Endodermal cell (in vitro differentiated cells): ENCODE data around the gene TRIM62. TPM values are rescaled to one million over a fixed set of nuclear protein-coding genes. Genes with fewer than 3 reads are reported as not detected.

Experiments used
- DNase-seq: peaks from one replicate; pipeline ENCODE4 v3.0.0-alpha.2; 2017
- H3K27ac ChIP-seq: 2 replicates; pipeline ENCODE4 v1.5.1; 2013; ENCODE audit warnings: mild to moderate bottlenecking, low read depth, low read length, moderate library complexity
- H3K27me3 ChIP-seq: 2 replicates; pipeline ENCODE4 v1.6.1; 2013; ENCODE audit warnings: mild to moderate bottlenecking, low read length, moderate library complexity; ENCODE audit not compliant: insufficient read depth, control insufficient read depth, poor library complexity, severe bottlenecking
- H3K36me3 ChIP-seq: 2 replicates; pipeline ENCODE4 v1.7.0; 2013; ENCODE audit warnings: mild to moderate bottlenecking, low read length, moderate library complexity; ENCODE audit not compliant: control insufficient read depth, insufficient read depth
- H3K4me1 ChIP-seq: one replicate; pipeline ENCODE4 v1.7.0; 2013; ENCODE audit warnings: low read length; ENCODE audit not compliant: control insufficient read depth, insufficient read depth
- H3K4me3 ChIP-seq: 2 replicates; pipeline ENCODE4 v1.5.1; 2013; ENCODE audit warnings: mild to moderate bottlenecking, low read length, moderate library complexity
- H3K9ac ChIP-seq: 2 replicates; pipeline ENCODE4 v1.6.1; 2013; ENCODE audit warnings: mild to moderate bottlenecking, low read length, moderate library complexity; ENCODE audit not compliant: poor library complexity, severe bottlenecking; ENCODE audit errors: extremely low read depth
- H3K9me3 ChIP-seq: 2 replicates; pipeline ENCODE4 v1.6.1; 2013; ENCODE audit warnings: mild to moderate bottlenecking, low read length, moderate library complexity; ENCODE audit not compliant: control insufficient read depth
- H3K27ac Mint-ChIP-seq: 2 replicates; pipeline ENCODE4 v1.8.0; 2020; ENCODE audit warnings: mixed read lengths
- H3K27me3 Mint-ChIP-seq: 2 replicates; pipeline ENCODE4 v1.8.0; 2021; ENCODE audit warnings: mild to moderate bottlenecking, mixed read lengths; ENCODE audit not compliant: insufficient read depth
- H3K36me3 Mint-ChIP-seq: 2 replicates; pipeline ENCODE4 v1.8.0; 2020; ENCODE audit warnings: low read depth, mixed read lengths
- H3K4me1 Mint-ChIP-seq: 2 replicates; pipeline ENCODE4 v1.8.0; 2020; ENCODE audit warnings: mixed read lengths
- H3K4me3 Mint-ChIP-seq: 2 replicates; pipeline ENCODE4 v1.8.0; 2020; ENCODE audit warnings: mild to moderate bottlenecking, moderate library complexity, mixed read lengths
- H3K9me3 Mint-ChIP-seq: 2 replicates; pipeline ENCODE4 v1.8.0; 2020; ENCODE audit warnings: mild to moderate bottlenecking, mixed read lengths
- WGBS, 2 experiments: methylation state at CpG; one replicate each; pipeline versions ENCODE4 v1.1.5 to v1.1.7; 2013; ENCODE audit warnings: missing lambda C conversion rate in 2 of 2, mixed read lengths in 1 of 2; ENCODE audit not compliant: insufficient coverage in 1 of 2, insufficient read length in 1 of 2; 5-methylcytosine and 5-hydroxymethylcytosine counted together
- total RNA-seq, 2 donors: library from RNA; stranded (reverse); fragmentation: NEBNext Ultra II Directional in 1 of 2; extraction: Animal tissue kit (Norgen Biotek cat#: 25700) in 1 of 2; gene quantifications; 2 replicates in 1 of 2; 3 replicates in 1 of 2; pipeline ENCODE4 v1.2.1, GENCODE V29; 2021
- TF ChIP-seq, protein P1 (sequence below): fragments of 200-600 bp; sonication (generic); conservative IDR thresholded peaks from 2 replicates; pipeline ENCODE4 v1.5.0; 2021; ENCODE audit warnings: antibody characterized with exemption, mild to moderate bottlenecking

Gene TRIM62
- total RNA-seq, 2 donors from 2014 or later: 5.1 to 6.0 TPM

DNA sequence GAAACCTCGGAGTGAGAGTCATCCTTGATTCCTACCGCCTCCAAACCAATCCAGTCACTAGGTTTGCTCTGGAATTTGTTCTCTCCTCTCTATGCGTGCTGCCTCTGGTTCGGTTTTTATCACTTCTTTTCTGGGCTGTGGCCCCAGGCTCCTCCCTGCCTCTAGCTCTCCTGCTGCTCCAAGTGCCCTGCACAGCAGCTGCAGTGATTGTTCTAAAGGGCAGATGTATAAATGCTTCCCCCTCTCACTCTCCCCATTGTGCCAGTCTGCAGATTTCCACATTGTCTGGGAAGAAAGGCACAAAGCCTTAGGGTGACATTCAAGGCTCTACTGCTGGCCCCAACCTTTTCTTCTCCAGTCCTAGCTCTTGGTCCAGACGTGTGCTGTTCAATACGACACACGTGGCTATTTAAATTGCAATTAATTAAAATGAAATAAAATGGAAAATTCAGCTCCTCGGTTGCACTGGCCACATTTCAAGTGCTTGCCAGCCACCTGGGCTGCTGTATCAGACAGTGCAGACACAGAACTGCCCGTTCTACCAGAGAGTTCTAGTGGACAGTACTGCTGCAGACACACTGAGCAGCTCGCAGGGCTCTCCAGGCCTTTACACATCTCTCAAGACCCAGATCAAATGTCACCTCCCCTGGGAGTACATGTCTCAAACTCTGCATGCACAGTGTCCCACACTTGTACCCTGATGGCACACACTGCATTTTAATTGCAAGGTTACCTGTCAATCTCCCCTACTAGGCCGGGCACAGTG is 12.4 kb downstream of the TRIM62 start:
- H3K27ac Mint-ChIP-seq: no peak overlapping the region
- 64 to 79% methylated on average over 7 to 11 of the region's 11 CpGs for WGBS, 2 experiments
- H3K4me3 Mint-ChIP-seq: no peak overlapping the region
- peaks cover 5% of the 10 kb centered on the region for H3K4me1 Mint-ChIP-seq
- Histone ChIP-seq H3K4me3 (no peak overlapping the region), H3K27me3 (no peaks in the 10 kb centered on the region), H3K9ac (no peak overlapping the region), H3K27ac (peak overlapping the region; percentile 83), H3K36me3 (no peaks in the 10 kb centered on the region), H3K4me1 (no peaks in the 10 kb centered on the region), H3K9me3 (no peaks in the 10 kb centered on the region)
- peaks cover 7% of the 10 kb centered on the region for H3K36me3 Mint-ChIP-seq
- no peak for DNase-seq
- peaks cover 4% of the 10 kb centered on the region for H3K27me3 Mint-ChIP-seq
- H3K9me3 Mint-ChIP-seq: peaks cover 6% of the 10 kb centered on the region
- TF ChIP-seq, protein P1, sequence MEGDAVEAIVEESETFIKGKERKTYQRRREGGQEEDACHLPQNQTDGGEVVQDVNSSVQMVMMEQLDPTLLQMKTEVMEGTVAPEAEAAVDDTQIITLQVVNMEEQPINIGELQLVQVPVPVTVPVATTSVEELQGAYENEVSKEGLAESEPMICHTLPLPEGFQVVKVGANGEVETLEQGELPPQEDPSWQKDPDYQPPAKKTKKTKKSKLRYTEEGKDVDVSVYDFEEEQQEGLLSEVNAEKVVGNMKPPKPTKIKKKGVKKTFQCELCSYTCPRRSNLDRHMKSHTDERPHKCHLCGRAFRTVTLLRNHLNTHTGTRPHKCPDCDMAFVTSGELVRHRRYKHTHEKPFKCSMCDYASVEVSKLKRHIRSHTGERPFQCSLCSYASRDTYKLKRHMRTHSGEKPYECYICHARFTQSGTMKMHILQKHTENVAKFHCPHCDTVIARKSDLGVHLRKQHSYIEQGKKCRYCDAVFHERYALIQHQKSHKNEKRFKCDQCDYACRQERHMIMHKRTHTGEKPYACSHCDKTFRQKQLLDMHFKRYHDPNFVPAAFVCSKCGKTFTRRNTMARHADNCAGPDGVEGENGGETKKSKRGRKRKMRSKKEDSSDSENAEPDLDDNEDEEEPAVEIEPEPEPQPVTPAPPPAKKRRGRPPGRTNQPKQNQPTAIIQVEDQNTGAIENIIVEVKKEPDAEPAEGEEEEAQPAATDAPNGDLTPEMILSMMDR: no peak

DNA sequence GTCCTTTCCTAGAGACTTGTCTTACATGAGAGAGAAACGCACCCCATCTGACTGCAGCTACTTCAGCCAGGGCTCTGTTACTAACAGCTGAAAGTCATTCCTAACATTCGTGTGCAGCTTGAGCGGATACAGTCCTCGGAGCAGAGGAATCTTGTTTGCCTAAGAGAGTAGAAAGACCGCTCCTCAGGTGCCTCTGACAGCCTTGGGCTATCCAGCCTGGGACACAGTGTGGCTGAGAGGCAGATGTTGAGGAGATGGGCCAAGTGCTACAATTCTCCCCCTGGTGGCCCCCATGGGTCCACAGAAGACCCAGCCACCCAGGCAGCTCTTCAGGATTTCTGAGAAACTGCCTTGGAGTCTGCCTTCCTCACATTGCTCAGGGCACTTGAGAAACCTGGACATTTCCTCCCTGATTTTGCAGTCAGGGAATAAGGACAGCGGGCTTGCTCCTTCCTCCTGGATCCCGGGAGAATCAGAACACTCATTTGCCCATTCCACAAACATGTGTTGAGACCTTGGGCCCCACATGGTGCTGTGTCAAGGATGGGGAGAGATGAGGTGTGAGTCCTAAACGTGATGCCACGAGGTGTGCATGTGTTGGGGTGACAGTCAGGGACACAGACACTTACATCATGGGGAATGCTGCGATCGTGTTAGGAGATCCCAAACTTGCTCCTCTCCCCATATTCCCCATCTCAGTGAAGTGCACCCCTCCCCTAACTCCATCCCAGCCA is 13.1 kb downstream of the TRIM62 start:
- 79% methylated on average over 11 of the region's 11 CpGs; no CpG with 5 or more reads in 1 of the 2 experiments for WGBS, 2 experiments
- Mint-ChIP-seq H3K4me3 (no peak overlapping the region), H3K9me3 (peaks cover 6% of the 10 kb centered on the region), H3K4me1 (peaks cover 6% of the 10 kb centered on the region), H3K36me3 (peaks cover 7% of the 10 kb centered on the region), H3K27ac (no peak overlapping the region), H3K27me3 (peaks cover 4% of the 10 kb centered on the region)
- Histone ChIP-seq H3K27me3 (no peaks in the 10 kb centered on the region), H3K4me3 (no peak overlapping the region), H3K9ac (no peak overlapping the region), H3K36me3 (no peaks in the 10 kb centered on the region), H3K4me1 (no peaks in the 10 kb centered on the region), H3K9me3 (no peaks in the 10 kb centered on the region), H3K27ac (peak overlapping the region; percentile 83)
- TF ChIP-seq, protein P1: peak; percentile 58
- DNase-seq: no peak

DNA sequence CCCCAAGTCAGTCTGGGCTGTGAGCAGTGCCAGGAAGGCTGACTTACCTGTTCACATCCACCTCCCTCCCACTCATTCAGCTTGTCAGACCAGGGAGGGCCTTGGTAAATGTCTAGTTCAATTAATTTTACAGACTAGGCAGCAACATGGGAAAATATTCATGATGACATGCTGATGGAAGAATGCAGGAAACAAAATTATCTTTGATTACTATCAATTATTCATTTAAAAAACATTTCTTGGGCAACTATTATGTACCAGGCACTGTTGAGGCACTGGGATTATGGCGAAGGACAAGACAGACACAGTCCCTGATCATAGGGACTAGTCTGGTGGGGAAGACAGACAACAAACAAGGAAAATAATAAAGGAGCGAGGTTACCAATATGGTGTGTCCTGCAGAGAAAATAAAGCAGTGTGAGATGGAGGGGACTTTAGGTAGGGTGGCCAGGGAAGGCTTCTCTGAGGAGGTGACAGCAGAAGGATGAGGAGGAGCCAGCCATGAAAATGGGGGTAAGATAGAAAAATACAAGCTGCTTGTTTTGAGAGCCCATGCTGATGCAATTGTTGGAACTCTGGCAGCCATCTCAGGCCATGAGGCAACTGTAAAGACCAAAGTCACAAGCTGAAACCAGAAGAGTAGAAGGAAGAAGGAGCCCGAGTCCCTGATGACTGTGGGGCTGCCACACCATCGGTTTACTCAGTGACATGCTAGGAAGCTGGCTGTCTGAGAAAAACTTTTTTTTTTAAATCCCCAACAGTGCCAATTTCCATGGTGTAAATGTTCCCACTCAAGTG is 14.0 kb downstream of the TRIM62 start:
- Mint-ChIP-seq H3K9me3 (peaks cover 6% of the 10 kb centered on the region), H3K4me3 (no peak overlapping the region), H3K27me3 (peaks cover 4% of the 10 kb centered on the region), H3K4me1 (peaks cover 8% of the 10 kb centered on the region), H3K36me3 (peaks cover 7% of the 10 kb centered on the region), H3K27ac (no peak overlapping the region)
- no peak overlapping the region for H3K9ac ChIP-seq
- TF ChIP-seq, protein P1: no peak
- no peaks in the 10 kb centered on the region for H3K36me3 ChIP-seq
- no peaks in the 10 kb centered on the region for H3K9me3 ChIP-seq
- DNase-seq: no peak
- H3K4me1 ChIP-seq: no peaks in the 10 kb centered on the region
- H3K4me3 ChIP-seq: no peak overlapping the region
- WGBS, 2 experiments: 90 to 97% methylated on average over 4 of the region's 4 CpGs
- H3K27me3 ChIP-seq: no peaks in the 10 kb centered on the region
- H3K27ac ChIP-seq: peak overlapping the region; percentile 83
